ENCODE results near the gene YTHDF1.

YTHDF1 gene

DNA sequence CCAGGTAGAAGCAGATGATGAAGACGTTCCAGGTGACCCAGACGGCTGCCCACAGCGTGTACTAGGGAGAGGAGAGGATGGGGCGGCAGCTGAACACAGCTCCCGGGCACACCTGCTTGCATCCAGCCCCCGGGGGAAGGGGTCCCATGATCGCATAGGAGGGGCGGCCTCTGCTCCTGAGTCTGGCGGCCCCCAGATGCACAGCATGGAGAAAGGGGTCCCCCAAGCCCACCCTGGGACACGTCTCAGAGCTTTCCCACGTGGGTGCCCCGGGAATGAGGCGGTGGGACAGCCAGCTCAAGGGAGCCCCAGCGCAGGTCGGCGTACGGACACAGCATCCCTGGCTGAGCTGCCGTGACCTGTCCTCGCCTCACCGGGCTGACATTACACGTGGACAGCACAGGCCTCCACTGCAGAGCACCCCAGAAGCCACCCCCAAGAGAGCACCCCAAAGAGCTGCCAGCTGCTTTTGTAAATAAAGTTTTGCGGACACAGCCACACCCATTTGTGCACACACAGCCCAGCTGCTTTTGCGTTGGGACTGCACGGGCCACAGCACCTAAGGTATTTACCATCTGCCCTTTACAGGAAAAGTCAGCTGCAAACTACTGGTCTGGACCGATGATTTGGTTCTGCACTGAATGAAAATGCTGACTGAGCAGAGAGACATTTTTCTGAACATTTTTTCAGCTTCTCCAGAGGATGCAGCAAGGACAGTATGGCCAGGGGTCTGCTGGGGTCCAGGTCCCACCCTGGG lies 33.1 kb upstream of the YTHDF1 start:
- DNase-seq: no peak

DNA sequence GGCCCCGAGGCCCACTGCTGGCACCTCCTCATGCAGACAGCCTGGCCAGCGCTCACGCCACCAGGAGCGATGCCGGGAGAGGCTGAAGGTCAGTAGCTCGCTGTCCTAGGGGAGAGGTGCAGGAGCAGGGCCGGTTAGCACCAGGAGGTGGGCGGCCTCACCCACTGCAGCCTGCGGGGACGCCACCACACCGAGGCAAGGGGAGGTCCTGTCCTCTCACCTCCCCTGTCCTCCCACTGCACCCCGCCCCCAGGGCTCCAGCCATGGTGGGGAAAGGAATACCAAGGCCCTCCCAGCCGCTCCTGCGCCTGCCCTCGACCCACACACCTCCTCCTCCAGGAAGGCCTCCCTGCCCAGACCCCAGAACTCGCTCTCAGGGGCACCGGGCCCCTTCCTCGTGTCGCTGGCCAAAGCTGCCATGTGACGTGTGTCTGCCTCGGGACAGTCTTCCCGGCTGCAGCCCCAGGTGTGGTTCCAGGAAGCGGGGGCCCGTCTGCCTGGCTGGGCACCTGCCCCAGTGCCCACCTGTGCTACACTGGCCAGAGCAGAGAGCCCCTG lies 31.8 kb upstream of the YTHDF1 start:
- DNase-seq: no peak

DNA sequence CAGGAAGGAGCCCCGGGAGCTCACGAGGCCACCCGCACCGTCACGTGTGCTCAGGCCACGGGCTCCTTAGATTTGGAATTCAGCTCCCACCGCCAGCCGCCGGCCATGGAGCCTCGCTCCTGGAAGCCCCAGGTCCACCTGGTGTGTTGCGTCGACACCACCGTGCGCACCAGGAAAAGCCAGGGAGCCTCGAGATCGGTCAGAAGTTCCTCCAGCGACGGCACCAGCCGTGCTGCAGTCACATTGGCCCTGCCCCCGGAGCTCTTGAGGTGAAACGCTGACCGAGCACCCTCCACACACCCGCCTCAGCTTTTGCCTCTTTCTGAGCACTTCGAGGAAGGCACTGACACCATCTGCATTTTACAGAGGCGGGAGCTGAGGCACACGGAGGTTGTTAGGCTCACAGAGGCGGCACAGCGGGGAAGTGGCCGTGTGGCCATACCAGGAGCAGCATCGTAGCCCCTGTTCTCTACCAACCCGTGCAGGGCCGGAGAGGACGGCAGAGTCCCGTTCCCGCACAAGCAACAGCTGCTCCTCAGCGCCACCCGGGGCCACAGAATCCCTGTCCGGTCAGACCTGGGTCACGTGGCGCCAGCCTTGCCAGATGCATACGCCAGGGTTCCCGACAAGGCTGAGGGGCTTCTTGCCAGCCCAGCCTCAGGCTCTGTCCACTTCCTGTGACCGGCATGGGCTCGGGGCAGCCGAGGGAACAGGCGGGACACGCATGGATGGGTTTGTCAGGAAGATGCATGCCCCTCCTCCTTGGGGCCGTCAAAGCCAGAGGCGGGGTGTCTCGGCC lies 30.8 kb upstream of the YTHDF1 start:
- no peak for DNase-seq

DNA sequence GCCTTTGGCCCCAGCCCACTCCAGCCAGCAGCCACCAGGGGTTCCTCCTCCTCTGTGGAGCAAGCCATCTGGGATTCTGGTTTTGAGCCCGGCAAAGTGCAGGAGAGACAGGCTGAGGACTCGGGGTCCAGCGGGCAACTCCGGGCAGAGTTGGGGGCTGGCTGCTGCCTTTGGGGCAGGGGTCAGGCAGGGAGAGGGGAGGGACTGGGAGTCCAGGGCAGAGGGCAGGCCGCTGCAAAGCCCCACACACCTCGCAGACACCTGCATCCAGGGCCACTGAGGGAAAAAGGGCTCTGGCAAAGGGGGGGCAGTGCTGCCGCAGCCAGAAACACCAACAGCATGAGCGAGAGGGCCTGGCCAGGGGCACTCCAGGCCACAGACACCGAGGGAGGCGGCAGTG lies 28.5 kb upstream of the YTHDF1 start:
- no peak for DNase-seq

DNA sequence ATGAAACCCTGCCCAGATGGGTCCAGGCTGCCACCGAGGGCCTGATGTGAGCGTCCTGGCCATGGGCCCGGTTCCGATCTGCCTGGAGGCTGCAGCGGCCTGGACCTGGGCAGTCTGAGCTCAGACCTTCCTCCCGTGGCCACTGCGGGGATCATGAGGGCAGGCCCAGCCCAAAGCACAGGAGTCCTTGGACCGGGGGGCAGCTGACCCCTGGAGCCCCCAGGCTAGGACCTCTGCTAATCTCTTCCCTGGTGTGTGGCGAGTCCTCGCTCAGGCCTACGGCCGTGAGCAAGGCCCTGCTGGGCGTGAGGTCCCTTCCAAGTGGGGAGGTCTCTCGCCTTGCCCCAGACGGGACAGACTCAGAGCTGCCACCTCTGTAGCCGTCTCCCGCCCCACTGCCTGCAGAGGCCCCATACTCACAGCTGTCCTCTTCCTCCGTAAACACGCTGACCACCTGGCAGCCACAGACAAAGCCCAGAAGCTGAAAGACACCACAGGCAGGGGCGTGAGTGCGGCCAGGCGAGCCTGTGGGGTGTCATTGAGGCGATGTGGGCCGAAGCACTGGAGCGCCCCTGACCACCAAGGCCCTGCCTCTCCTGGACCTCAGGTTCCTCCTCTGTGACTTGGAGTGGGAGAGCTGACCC lies 27.8 kb upstream of the YTHDF1 start:
- no peak for DNase-seq

DNA sequence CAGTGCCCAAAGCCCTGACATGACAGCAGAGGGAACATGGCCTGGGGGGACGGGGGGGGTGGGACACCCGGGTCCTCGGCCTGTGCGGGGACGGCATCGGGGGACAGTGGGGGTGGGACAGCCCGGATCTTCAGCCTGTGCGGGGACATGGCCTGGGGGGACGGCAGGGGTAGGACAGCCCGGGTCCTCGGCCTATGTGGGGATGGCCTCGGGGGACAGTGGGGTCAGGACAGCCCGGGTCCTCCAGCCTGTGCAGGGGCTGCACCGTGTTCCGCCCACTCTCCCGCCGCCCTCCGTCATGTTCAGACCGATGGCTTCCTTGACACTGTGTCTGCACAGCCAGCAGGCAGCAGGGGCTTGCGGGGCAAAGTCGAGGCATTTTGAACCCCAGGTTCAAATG lies 26.8 kb upstream of the YTHDF1 start:
- DNase-seq: no peak

DNA sequence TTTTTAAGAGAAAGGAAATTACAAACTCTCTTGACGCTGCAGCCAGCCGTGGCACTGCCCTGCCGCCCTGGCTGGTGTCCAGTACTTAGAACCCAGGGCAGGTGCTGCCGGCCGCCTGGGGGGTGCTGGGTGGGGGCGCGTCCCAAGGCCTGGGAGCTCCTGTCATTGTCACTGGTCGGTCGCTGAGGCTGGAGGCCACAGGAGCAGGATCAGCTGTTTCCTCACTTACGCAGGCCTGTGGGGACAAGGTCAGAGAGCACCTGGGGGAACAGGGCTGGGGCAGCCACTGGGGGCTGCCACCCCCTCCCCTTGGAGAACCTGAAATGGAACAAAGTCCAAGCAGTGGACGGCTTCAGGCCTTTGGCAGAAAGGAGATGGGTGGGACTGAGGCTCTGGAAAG lies 25.3 kb upstream of the YTHDF1 start:
- DNase-seq: no peak

DNA sequence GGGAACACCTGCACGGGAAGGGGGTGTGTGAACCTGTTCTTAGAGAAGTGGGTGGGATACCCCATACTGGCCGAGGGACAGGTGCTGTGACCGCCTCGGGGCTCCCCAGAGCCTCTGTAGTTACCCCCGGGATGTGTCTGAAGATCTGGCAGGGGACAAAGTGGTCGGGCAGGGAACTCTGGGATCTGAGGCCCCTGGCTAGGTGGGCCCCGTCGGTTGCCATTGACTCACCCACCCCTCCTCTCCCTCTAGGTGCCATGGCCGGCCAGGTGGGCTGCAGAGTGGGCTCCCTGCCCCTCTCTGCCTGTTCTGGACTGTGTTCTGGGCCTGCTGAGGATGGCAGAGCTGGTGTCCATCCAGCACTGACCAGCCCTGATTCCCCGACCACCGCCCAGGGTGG lies 24.1 kb upstream of the YTHDF1 start:
- no peak for DNase-seq

DNA sequence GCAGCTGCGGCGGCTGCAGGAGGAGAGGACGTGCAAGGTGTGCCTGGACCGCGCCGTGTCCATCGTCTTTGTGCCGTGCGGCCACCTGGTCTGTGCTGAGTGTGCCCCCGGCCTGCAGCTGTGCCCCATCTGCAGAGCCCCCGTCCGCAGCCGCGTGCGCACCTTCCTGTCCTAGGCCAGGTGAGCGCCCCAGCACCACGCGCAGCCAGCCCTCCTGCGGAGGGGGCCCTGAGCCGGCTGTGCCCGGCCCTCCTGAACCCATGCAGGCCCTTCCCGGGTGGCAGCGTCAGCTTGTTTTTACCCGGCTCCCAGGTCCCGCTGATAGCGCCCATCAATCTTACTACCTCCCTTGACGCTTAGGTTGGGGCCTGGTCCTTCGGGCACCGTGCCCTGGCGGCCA lies 23.5 kb upstream of the YTHDF1 start:
- DNase-seq: no peak

DNA sequence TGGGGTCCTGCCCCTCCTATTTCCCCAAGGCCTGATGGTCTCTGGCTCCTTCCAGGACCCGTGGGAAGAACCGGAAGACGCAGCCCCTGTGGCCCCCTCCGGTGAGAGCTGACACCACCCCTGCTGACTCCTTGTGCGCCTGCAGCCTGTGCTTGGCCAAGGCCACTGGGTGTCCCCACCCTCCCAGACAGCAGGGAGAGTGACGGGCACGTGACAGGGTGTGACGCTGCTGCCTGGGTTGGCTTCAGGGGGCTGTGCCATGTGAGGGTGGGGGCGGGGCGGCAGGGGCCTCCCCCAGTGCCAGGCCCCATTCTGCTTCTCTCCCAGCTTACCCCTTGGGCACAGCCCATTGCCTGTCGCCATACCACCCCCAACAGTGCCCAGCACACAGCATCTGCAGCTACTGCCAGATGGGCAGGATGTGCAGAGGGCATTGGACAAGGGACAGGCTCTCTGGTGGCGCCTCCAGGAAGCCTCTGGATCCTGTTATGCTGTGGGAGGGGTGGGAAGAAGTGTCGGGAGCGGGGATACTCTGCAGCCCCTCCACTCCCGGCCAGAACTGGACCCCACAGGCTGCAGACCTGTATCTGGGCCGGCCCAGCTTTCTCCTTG lies 22.7 kb upstream of the YTHDF1 start:
- DNase-seq: no peak

DNA sequence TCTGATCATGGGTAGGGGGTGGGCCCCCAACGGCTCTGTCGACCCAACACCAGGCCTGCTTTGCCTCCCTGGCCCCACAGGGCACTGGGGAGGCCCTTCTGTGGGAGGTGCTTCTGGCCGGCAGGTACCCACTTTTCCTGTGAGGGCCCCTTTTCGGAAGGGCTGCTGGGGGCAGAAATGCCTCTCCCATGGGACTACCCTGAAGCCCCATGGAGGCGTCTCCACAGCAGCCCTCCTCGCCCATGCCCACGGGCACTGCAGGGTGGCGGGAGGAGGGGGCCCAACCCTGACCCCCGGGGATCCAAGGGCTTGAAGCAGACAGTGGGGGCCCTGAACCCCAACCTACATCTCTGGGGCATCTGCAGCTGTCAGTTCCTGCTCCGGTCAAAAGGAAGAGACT lies 22.1 kb upstream of the YTHDF1 start:
- no peak for DNase-seq

GRCh38 chr20:63236116-63236837 lies 20.3 kb upstream of the YTHDF1 start:
- DNase-seq: no peak

DNA sequence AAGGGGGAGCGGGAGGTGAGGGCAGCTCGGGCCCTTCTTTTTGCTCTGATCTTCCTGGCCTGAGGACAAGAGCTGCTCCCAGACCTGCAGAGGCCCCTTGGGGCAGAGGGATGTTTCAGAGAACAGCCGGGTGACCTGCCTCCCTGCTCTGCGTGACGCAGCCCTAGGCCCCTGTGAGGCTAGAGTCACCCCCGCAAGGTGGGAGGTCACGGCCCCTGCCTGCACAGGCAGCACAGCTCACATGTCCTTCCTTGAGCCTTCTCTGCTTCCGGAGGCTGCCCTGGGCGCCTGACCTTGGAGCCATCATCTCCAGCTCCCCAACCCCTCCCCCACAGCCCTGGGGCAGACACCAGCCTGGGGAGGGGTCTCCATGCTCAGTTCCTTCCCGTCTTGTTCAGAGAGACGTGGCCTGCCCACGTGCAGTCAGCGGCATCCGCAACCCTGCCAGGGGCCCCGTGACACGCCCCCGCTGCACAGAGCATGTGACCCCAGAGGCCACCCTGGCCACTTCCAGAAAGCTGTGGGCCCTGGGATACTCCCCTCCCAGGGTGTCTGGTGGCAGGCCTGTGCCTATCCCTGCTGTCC lies 19.6 kb upstream of the YTHDF1 start, which contains the start of gene BIRC7:
BIRC7 (plus strand) TSS at position 507 of the 585 bp plus-strand sequence. CDS start 192 bp downstream, outside the sequence.
- DNase-seq: no peak

- DNase-seq: no peak
Observed at GRCh38 chr20:63234693-63235398, 18.9 kb upstream of the YTHDF1 start.

- DNase-seq: no peak
Observed at GRCh38 chr20:63233924-63234323, 18.0 kb upstream of the YTHDF1 start.

- no peak for DNase-seq
Observed at GRCh38 chr20:63233061-63233344, 17.1 kb upstream of the YTHDF1 start.

GRCh38 chr20:63232235-63233060 lies 16.5 kb upstream of the YTHDF1 start:
- DNase-seq: no peak

GRCh38 chr20:63230800-63231268 lies 14.9 kb upstream of the YTHDF1 start:
- DNase-seq: no peak

DNA sequence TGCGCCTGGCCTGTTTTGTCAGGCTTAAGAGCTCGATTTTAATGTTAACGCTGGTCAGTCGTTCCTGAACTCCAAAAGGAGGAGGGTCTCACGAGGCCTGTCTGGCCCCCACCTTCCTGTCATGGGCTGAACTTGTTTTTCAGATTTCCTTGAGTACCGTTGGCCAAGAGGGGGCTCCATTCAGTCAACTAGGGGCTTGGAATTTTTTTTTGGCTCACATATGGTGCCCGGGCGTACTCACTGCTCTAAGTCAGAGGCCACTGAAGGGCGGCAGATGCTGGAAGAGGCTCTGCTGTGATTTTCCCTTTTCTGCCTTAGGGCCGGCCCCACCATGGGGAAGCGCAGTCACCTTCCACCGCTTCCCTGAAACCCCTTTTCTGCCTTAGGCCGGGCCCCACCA lies 12.9 kb upstream of the YTHDF1 start:
- no peak for DNase-seq

DNA sequence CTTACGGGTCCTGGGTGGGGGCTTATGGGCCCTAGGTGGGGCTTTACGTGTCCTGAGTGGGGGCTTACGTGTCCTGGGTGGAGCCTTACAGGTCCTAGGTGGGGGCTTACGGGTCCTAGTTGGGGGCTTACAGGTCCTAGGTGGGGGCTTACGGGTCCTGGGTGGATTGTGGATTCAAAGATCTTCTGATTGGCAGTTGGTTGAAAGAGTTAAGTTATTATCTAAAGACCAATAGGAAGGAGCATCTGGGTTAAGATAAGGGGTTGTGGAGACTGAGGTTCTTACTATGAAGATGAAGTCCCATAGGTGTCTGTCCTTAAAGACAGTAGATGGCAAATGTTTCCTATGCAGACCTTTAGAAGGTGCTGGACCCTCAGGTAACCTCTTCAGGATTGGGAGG lies 11.3 kb upstream of the YTHDF1 start:
- no peak for DNase-seq

Data from activated CD4-positive, alpha-beta T cell treated with anti-CD3 and anti-CD28 coated beads, Interleukin-2, amount 50 U/mL, for 4 hours (primary cell).